MCF 10A (cell line): Measurements from ENCODE around the gene PLA2G4F. TPM values are rescaled to one million over a fixed set of nuclear protein-coding genes. Genes with fewer than 3 reads are reported as not detected.

Experiments used
- BruUV-seq: library from RNA; stranded (reverse); fragments of 400-500 nt; replicated peaks from 2 replicates; lab custom pipeline; 2021; lab: Mats Ljungman, UMichigan
- CTCF ChIA-PET: fragments of 300-600 bp; sonication (Branson Sonifier 250); formaldehyde crosslinking; extraction: SDS; loops from one replicate; lab custom pipeline; 2021; ENCODE audit warnings: antibody characterized with exemption, inconsistent platforms; lab: Yijun Ruan, JAX
- POLR2A ChIA-PET: fragments of 300-600, 350-650 bp; sonication (Branson Sonifier 250); formaldehyde crosslinking; extraction: SDS; loops from one replicate; lab custom pipeline; 2020; ENCODE audit warnings: antibody characterized with exemption, inconsistent platforms; lab: Yijun Ruan, JAX
- DNase-seq: peaks from one replicate; pipeline ENCODE4 v3.0.0-alpha.2; 2018; ENCODE audit not compliant: unreplicated experiment
- H3K27ac Mint-ChIP-seq: one replicate; pipeline ENCODE4 v1.8.0; 2022; ENCODE audit warnings: mild to moderate bottlenecking, low read depth, mixed read lengths; ENCODE audit not compliant: unreplicated experiment
- H3K27me3 Mint-ChIP-seq: one replicate; pipeline ENCODE4 v1.8.0; 2022; ENCODE audit warnings: mixed read lengths; ENCODE audit not compliant: insufficient read depth, unreplicated experiment
- H3K36me3 Mint-ChIP-seq: one replicate; pipeline ENCODE4 v1.8.0; 2022; ENCODE audit warnings: mild to moderate bottlenecking, moderate library complexity, mixed read lengths; ENCODE audit not compliant: insufficient read depth, unreplicated experiment
- H3K4me1 Mint-ChIP-seq: one replicate; pipeline ENCODE4 v1.8.0; 2022; ENCODE audit warnings: mixed read lengths; ENCODE audit not compliant: insufficient read depth, unreplicated experiment
- H3K4me3 Mint-ChIP-seq: one replicate; pipeline ENCODE4 v1.8.0; 2022; ENCODE audit warnings: mild to moderate bottlenecking, moderate library complexity, mixed read lengths; ENCODE audit not compliant: unreplicated experiment
- H3K9me3 Mint-ChIP-seq: one replicate; pipeline ENCODE4 v1.8.0; 2022; ENCODE audit warnings: mixed read lengths; ENCODE audit not compliant: unreplicated experiment
- CTCF ChIP-seq: fragments of 200-600 bp; IDR thresholded peaks from one replicate; pipeline ENCODE4 v1.8.0; 2022; ENCODE audit warnings: antibody characterized with exemption, mild to moderate bottlenecking; ENCODE audit not compliant: unreplicated experiment
- intact Hi-C: fragments of 100-400 bp; cut with micrococcal nuclease; formaldehyde crosslinking; loops from 2 replicates; pipeline ENCODE4 v1.14.1; 2022
- total RNA-seq: library from RNA; stranded (reverse); gene quantifications from 2 replicates; pipeline ENCODE4 v1.2.3, GENCODE V29; 2022

Gene PLA2G4F
- total RNA-seq, 1 experiment from 2014 or later, result 0.30 TPM

- no peak for TF ChIP-seq CTCF
- POLR2A ChIA-PET, result interaction anchor here (0.7 kb wide), 1 partner anchor 293 kb away, joined by 4 read pairs; no protein-coding TSS in a partner anchor
- Mint-ChIP-seq H3K27ac (no peak overlapping the region), H3K4me1 (no peaks in the 10 kb centered on the region), H3K27me3 (peaks cover 29% of the 10 kb centered on the region), H3K36me3 (no peaks in the 10 kb centered on the region), H3K9me3 (no peaks in the 10 kb centered on the region), H3K4me3 (no peak overlapping the region)
- intact Hi-C loops, result no loop called here
- BruUV-seq, result no TSS peak
- CTCF ChIA-PET, result interaction anchor here (1.1 kb wide), 1 partner anchor 11 kb away, joined by 3 read pairs; no protein-coding TSS in a partner anchor
- DNase-seq, result no peak
Observed at GRCh38 chr15:42143866-42144625, 12.4 kb downstream of the PLA2G4F start.

- Mint-ChIP-seq H3K9me3 (no peaks in the 10 kb centered on the region), H3K27me3 (peaks cover 32% of the 10 kb centered on the region), H3K4me1 (no peaks in the 10 kb centered on the region), H3K36me3 (no peaks in the 10 kb centered on the region), H3K4me3 (no peak overlapping the region), H3K27ac (no peak overlapping the region)
- BruUV-seq, result no TSS peak
- DNase-seq, result no peak
- intact Hi-C loops, result no loop called here
- ChIA-PET POLR2A (interaction anchor here (0.7 to 1.4 kb wide), 2 partner anchors 25 to 292 kb away, joined by 3 to 4 read pairs; no protein-coding TSS in a partner anchor), CTCF (interaction anchor here (0.6 to 1.1 kb wide), 3 partner anchors 9 to 77 kb away, joined by 3 read pairs; no protein-coding TSS in a partner anchor)
- no peak for TF ChIP-seq CTCF
Observed at GRCh38 chr15:42143356-42143755, 13.1 kb downstream of the PLA2G4F start.

GRCh38 chr15:42141795-42142667 is 14.4 kb downstream of the PLA2G4F start:
- intact Hi-C loops, result no loop called here
- Mint-ChIP-seq H3K27me3 (peaks cover 32% of the 10 kb centered on the region), H3K36me3 (no peaks in the 10 kb centered on the region), H3K4me1 (no peaks in the 10 kb centered on the region), H3K27ac (no peak overlapping the region), H3K9me3 (no peaks in the 10 kb centered on the region), H3K4me3 (no peak overlapping the region)
- no peak for TF ChIP-seq CTCF
- no peak for DNase-seq
- ChIA-PET CTCF (interaction anchor here (0.6 to 4.9 kb wide), 6 partner anchors 8 to 152 kb away, joined by 3 to 25 read pairs (median 3); no protein-coding TSS in a partner anchor), POLR2A (interaction anchor here (0.7 to 1.4 kb wide), 3 partner anchors 10 to 29 kb away, joined by 3 read pairs; no protein-coding TSS in a partner anchor)
- no TSS peak for BruUV-seq
